Neural crest cell (in vitro differentiated cells): Measurements from ENCODE around the gene WNT10A. TPM values are rescaled to one million over a fixed set of nuclear protein-coding genes. Genes with fewer than 3 reads are reported as not detected.
A peak's percentile ranks its signal among the peaks of the same experiment; 100 is the strongest.

Source experiments
- DNase-seq: peaks from one replicate; pipeline ENCODE4 v3.0.0; 2021; ENCODE audit warnings: low read depth, mixed read lengths, low spot score
- H3K27ac Mint-ChIP-seq: one replicate; pipeline ENCODE4 v1.8.0; 2021; ENCODE audit warnings: mild to moderate bottlenecking, mixed read lengths; ENCODE audit not compliant: unreplicated experiment
- H3K27me3 Mint-ChIP-seq: 2 replicates; pipeline ENCODE4 v1.8.0; 2021; ENCODE audit warnings: low read depth, mild to moderate bottlenecking, mixed read lengths
- H3K36me3 Mint-ChIP-seq: 2 replicates; pipeline ENCODE4 v1.8.0; 2021; ENCODE audit warnings: low read depth, mild to moderate bottlenecking, mixed read lengths
- H3K4me1 Mint-ChIP-seq: 2 replicates; pipeline ENCODE4 v1.8.0; 2021; ENCODE audit warnings: mixed read lengths
- H3K4me3 Mint-ChIP-seq: one replicate; pipeline ENCODE4 v1.8.0; 2021; ENCODE audit warnings: mild to moderate bottlenecking, mixed read lengths
- H3K9me3 Mint-ChIP-seq: 2 replicates; pipeline ENCODE4 v1.8.0; 2021; ENCODE audit warnings: mixed read lengths
- CTCF ChIP-seq: fragments of 200-600 bp; sonication (generic); conservative IDR thresholded peaks from 2 replicates; pipeline ENCODE4 v1.5.0; 2021; ENCODE audit warnings: antibody characterized with exemption, mild to moderate bottlenecking
- total RNA-seq: library from RNA; stranded (reverse); gene quantifications from 2 replicates; pipeline ENCODE4 v1.2.1, GENCODE V29; 2021

WNT10A gene
- total RNA-seq, 1 donor from 2014 or later: not detected

- H3K4me1 Mint-ChIP-seq: peaks cover 7% of the 10 kb centered on the region
- H3K27me3 Mint-ChIP-seq: peaks cover 89% of the 10 kb centered on the region
- H3K36me3 Mint-ChIP-seq: no peaks in the 10 kb centered on the region
- H3K4me3 Mint-ChIP-seq: no peak overlapping the region
- TF ChIP-seq CTCF: no peak
- DNase-seq: no peak
- H3K9me3 Mint-ChIP-seq: no peaks in the 10 kb centered on the region
- H3K27ac Mint-ChIP-seq: no peak overlapping the region
These were observed 9.3 kb downstream of the WNT10A start for GRCh38 chr2:218889937-218890336.

- DNase-seq: no peak
- Mint-ChIP-seq H3K27ac (peak overlapping the region; percentile 58), H3K4me3 (no peak overlapping the region), H3K36me3 (no peaks in the 10 kb centered on the region), H3K27me3 (peaks cover 89% of the 10 kb centered on the region), H3K9me3 (no peaks in the 10 kb centered on the region), H3K4me1 (peaks cover 7% of the 10 kb centered on the region)
- no peak for TF ChIP-seq CTCF
These were observed 9.7 kb downstream of the WNT10A start for GRCh38 chr2:218890369-218890768.

- TF ChIP-seq CTCF: no peak
- no peaks in the 10 kb centered on the region for H3K9me3 Mint-ChIP-seq
- H3K36me3 Mint-ChIP-seq: no peaks in the 10 kb centered on the region
- H3K27ac Mint-ChIP-seq: no peak overlapping the region
- H3K27me3 Mint-ChIP-seq: peaks cover 90% of the 10 kb centered on the region
- H3K4me3 Mint-ChIP-seq: no peak overlapping the region
- no peak for DNase-seq
- H3K4me1 Mint-ChIP-seq: peaks cover 9% of the 10 kb centered on the region
These were observed 10.9 kb downstream of the WNT10A start for GRCh38 chr2:218891275-218892135.

GRCh38 chr2:218892693-218893348 lies 12.2 kb downstream of the WNT10A start:
- peak; percentile 72 for DNase-seq
- H3K4me3 Mint-ChIP-seq: peak overlapping the region; percentile 57
- no peaks in the 10 kb centered on the region for H3K9me3 Mint-ChIP-seq
- peaks cover 9% of the 10 kb centered on the region for H3K4me1 Mint-ChIP-seq
- H3K27ac Mint-ChIP-seq: no peak overlapping the region
- peak; percentile 63 for TF ChIP-seq CTCF
- H3K27me3 Mint-ChIP-seq: peaks cover 92% of the 10 kb centered on the region
- no peaks in the 10 kb centered on the region for H3K36me3 Mint-ChIP-seq

- peaks cover 15% of the 10 kb centered on the region for H3K4me1 Mint-ChIP-seq
- no peaks in the 10 kb centered on the region for H3K36me3 Mint-ChIP-seq
- H3K9me3 Mint-ChIP-seq: no peaks in the 10 kb centered on the region
- H3K4me3 Mint-ChIP-seq: peak overlapping the region; percentile 57
- no peak for DNase-seq
- H3K27ac Mint-ChIP-seq: no peak overlapping the region
- H3K27me3 Mint-ChIP-seq: peaks cover 94% of the 10 kb centered on the region
- TF ChIP-seq CTCF: no peak
These were observed 12.9 kb downstream of the WNT10A start for GRCh38 chr2:218893349-218894150.
